ENCODE data around the gene DSG1. TPM values are rescaled to one million over a fixed set of nuclear protein-coding genes. Genes with fewer than 3 reads are reported as not detected.

Gene DSG1
- total RNA-seq, 3 donors from 2014 or later (not counting 1 experiment from before 2014, with no cell fraction given) = not detected

GRCh38 chr18:31302991-31303390 is 15.0 kb upstream of the DSG1 start:
- Histone ChIP-seq H3K4me1 (ENCODE audit: control insufficient read depth, insufficient read depth, low read length) (no peaks in the 10 kb centered on the region), H3K36me3 (ENCODE audit: control insufficient read depth, insufficient read depth, low read length) (no peaks in the 10 kb centered on the region), H3K4me3 (ENCODE audit: low read length) (no peak overlapping the region), H3K27ac (ENCODE audit: low read length) (no peak overlapping the region), H3K27me3 (ENCODE audit: control insufficient read depth, insufficient read depth, low read length) (no peaks in the 10 kb centered on the region), H3K9me3 (ENCODE audit: control insufficient read depth, insufficient read depth, low read length) (no peaks in the 10 kb centered on the region)
- Mint-ChIP-seq H3K27me3 (ENCODE audit: low read depth in 2 of 2) (no peaks in the 10 kb centered on the region), H3K36me3 (no peaks in the 10 kb centered on the region), H3K4me3 (no peak overlapping the region), H3K27ac (no peak overlapping the region), H3K4me1 (no peaks in the 10 kb centered on the region), H3K9me3 (peaks cover 2 to 7% of the 10 kb centered on the region in 2 donors)
- intact Hi-C loops (cut with micrococcal nuclease) = no loop called here
- no peak for DNase-seq
- ATAC-seq = no peak
- no peak for TF ChIP-seq CTCF (IDR thresholded peaks at IDR 0.05)

GRCh38 chr18:31303771-31304170 is 14.2 kb upstream of the DSG1 start:
- ATAC-seq = no peak
- DNase-seq = no peak
- 84% methylated on average over 2 of the region's 3 CpGs for WGBS (ENCODE audit: insufficient coverage)
- Histone ChIP-seq H3K4me3 (ENCODE audit: low read length) (no peak overlapping the region), H3K9me3 (ENCODE audit: control insufficient read depth, insufficient read depth, low read length) (no peaks in the 10 kb centered on the region), H3K36me3 (ENCODE audit: control insufficient read depth, insufficient read depth, low read length) (no peaks in the 10 kb centered on the region), H3K27me3 (ENCODE audit: control insufficient read depth, insufficient read depth, low read length) (no peaks in the 10 kb centered on the region), H3K4me1 (ENCODE audit: control insufficient read depth, insufficient read depth, low read length) (no peaks in the 10 kb centered on the region), H3K27ac (ENCODE audit: low read length) (no peak overlapping the region)
- no peaks in the 10 kb centered on the region for H3K4me1 Mint-ChIP-seq
- H3K36me3 Mint-ChIP-seq = no peaks in the 10 kb centered on the region
- H3K4me3 Mint-ChIP-seq = no peak overlapping the region
- H3K9me3 Mint-ChIP-seq = peaks cover 2 to 7% of the 10 kb centered on the region in 2 donors
- H3K27me3 Mint-ChIP-seq (ENCODE audit: low read depth in 2 of 2) = no peaks in the 10 kb centered on the region
- intact Hi-C loops (cut with micrococcal nuclease) = no loop called here
- TF ChIP-seq CTCF (IDR thresholded peaks at IDR 0.05) = no peak
- H3K27ac Mint-ChIP-seq = no peak overlapping the region

- Histone ChIP-seq H3K4me1 (ENCODE audit: control insufficient read depth, insufficient read depth, low read length) (no peaks in the 10 kb centered on the region), H3K36me3 (ENCODE audit: control insufficient read depth, insufficient read depth, low read length) (no peaks in the 10 kb centered on the region), H3K27ac (ENCODE audit: low read length) (no peak overlapping the region), H3K9me3 (ENCODE audit: control insufficient read depth, insufficient read depth, low read length) (no peaks in the 10 kb centered on the region), H3K27me3 (ENCODE audit: control insufficient read depth, insufficient read depth, low read length) (no peaks in the 10 kb centered on the region), H3K4me3 (ENCODE audit: low read length) (no peak overlapping the region)
- no peak overlapping the region for H3K27ac Mint-ChIP-seq
- no peak for ATAC-seq
- H3K4me1 Mint-ChIP-seq = no peaks in the 10 kb centered on the region
- H3K4me3 Mint-ChIP-seq = no peak overlapping the region
- H3K27me3 Mint-ChIP-seq (ENCODE audit: low read depth in 2 of 2) = no peaks in the 10 kb centered on the region
- H3K36me3 Mint-ChIP-seq = no peaks in the 10 kb centered on the region
- TF ChIP-seq CTCF (IDR thresholded peaks at IDR 0.05) = no peak
- WGBS (ENCODE audit: insufficient coverage) = 100% methylated on average over 2 of the region's 2 CpGs
- intact Hi-C loops (cut with micrococcal nuclease) = no loop called here
- no peak for DNase-seq
- peaks cover 12 to 13% of the 10 kb centered on the region in 2 donors for H3K9me3 Mint-ChIP-seq
Measured at GRCh38 chr18:31309115-31309514, 8.8 kb upstream of the DSG1 start.

GRCh38 chr18:31316974-31317373 is 986 bp upstream of the DSG1 start:
- DNase-seq (no peak), ATAC-seq (no peak)
- Histone ChIP-seq H3K27ac (ENCODE audit: low read length) (no peak overlapping the region), H3K9me3 (ENCODE audit: control insufficient read depth, insufficient read depth, low read length) (no peaks in the 10 kb centered on the region), H3K4me1 (ENCODE audit: control insufficient read depth, insufficient read depth, low read length) (no peaks in the 10 kb centered on the region), H3K27me3 (ENCODE audit: control insufficient read depth, insufficient read depth, low read length) (no peaks in the 10 kb centered on the region), H3K36me3 (ENCODE audit: control insufficient read depth, insufficient read depth, low read length) (no peaks in the 10 kb centered on the region), H3K4me3 (ENCODE audit: low read length) (no peak overlapping the region)
- no peaks in the 10 kb centered on the region for H3K36me3 Mint-ChIP-seq
- no peak for TF ChIP-seq CTCF (IDR thresholded peaks at IDR 0.05)
- H3K4me1 Mint-ChIP-seq = no peaks in the 10 kb centered on the region
- 72% methylated on average over 4 of the region's 4 CpGs for WGBS (ENCODE audit: insufficient coverage)
- intact Hi-C loops (cut with micrococcal nuclease) = no loop called here
- H3K4me3 Mint-ChIP-seq = no peak overlapping the region
- H3K27ac Mint-ChIP-seq = no peak overlapping the region
- peaks cover 4 to 7% of the 10 kb centered on the region in 2 donors for H3K9me3 Mint-ChIP-seq
- no peaks in the 10 kb centered on the region for H3K27me3 Mint-ChIP-seq (ENCODE audit: low read depth in 2 of 2)
